Subcutaneous adipose tissue (tissue), 4 donors: ENCODE results near the gene AUTS2. TPM values are rescaled to one million over a fixed set of nuclear protein-coding genes. Genes with fewer than 3 reads are reported as not detected.

Experiments
- total RNA-seq, 4 donors: library from RNA; depleted of rRNA; stranded (reverse); fragments of >200 nt; gene quantifications; one replicate each; pipeline ENCODE4 v1.1.0, GENCODE V29; 2016
- TF ChIP-seq, protein P1 (sequence below): fragments of 450-650 bp; IDR thresholded peaks from one replicate; pipeline ENCODE4 v1.5.1; 2016; ENCODE audit warnings: low read depth, mild to moderate bottlenecking, control low read depth, antibody characterized with exemption, moderate library complexity

AUTS2 gene
- total RNA-seq, 4 donors from 2014 or later = 22.4 to 46.9 (median 27.4) TPM

DNA sequence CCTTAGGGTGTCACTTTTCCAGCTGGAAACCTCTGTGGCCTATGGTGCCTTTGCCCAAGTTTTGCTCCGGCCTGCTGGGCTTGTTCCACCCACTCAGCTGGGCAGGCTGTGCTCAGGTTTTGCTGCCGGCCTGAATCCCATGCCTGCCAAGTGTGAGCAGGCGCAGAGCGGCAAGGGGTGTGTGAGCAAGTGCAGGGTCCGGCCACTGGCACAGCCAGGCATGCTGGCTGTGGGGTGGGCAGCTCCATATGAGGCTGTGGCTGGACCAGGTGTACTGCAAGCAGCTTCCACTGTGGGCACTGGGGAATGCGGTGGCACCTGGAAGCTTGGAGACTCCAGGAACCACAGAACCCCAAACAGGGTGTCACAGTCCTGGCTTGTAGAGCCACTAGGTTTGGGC is 92.1 kb downstream of the AUTS2 start:
- TF ChIP-seq, protein P1, sequence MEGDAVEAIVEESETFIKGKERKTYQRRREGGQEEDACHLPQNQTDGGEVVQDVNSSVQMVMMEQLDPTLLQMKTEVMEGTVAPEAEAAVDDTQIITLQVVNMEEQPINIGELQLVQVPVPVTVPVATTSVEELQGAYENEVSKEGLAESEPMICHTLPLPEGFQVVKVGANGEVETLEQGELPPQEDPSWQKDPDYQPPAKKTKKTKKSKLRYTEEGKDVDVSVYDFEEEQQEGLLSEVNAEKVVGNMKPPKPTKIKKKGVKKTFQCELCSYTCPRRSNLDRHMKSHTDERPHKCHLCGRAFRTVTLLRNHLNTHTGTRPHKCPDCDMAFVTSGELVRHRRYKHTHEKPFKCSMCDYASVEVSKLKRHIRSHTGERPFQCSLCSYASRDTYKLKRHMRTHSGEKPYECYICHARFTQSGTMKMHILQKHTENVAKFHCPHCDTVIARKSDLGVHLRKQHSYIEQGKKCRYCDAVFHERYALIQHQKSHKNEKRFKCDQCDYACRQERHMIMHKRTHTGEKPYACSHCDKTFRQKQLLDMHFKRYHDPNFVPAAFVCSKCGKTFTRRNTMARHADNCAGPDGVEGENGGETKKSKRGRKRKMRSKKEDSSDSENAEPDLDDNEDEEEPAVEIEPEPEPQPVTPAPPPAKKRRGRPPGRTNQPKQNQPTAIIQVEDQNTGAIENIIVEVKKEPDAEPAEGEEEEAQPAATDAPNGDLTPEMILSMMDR = no peak

DNA sequence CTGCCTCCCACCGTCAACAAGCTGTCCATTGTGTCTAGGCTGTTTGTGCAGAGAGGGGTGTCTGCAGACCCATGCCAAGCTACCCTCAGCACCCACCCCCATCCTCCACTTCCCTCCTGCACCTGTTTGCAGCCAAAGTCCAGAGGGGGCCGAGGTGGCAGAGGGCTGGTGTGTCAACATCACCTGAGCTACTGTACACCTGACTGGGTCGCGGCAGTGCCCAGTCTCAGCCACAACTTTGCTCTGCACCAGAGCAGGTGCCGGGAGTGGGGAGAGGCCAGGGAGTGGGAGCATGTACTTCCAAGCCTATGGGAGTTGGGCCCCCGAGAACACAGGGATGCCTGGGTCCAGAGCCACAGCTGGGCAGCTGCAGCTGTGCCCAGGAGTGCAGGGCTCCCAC is 93.1 kb downstream of the AUTS2 start:
- TF ChIP-seq, protein P1 = no peak

DNA sequence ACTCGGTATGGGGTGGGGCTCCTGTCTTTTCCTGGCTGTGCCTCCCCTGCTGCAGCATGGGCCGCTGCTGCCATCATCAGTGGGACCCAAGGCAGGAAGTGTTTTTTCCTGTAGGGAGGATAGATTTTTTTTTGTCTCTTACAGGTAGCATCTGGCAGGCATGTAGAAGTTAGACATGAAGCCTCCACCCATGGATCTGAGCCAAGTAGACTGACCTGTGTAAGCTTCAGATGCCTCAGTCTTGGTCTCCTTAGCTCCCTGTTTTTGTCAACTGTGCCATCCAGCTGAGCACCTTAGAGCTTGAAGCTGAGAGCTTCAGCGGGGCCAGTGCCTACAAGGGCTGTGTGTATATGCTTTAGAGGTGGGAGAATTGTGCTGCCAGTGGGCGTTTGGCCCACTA is 93.5 kb downstream of the AUTS2 start:
- TF ChIP-seq, protein P1 = no peak

DNA sequence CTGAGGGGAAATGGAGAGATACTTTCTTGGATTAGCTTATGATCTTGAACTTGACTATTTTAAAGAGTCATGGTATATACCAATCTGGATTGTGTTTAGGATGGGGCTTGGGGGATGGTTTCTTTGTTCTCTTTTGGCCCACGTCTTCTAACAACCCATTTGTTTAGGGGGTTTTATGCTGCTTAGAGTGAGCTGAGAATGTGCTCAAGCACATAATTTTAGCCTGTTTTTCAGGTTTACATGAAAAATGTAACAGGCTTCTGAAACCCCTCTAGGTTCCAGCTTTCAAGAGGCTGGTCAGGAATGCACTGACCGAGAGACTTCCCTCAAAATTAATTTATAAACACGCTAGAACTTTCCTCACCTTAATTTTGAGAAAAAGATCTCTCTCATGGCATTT is 94.3 kb downstream of the AUTS2 start:
- TF ChIP-seq, protein P1 = no peak

DNA sequence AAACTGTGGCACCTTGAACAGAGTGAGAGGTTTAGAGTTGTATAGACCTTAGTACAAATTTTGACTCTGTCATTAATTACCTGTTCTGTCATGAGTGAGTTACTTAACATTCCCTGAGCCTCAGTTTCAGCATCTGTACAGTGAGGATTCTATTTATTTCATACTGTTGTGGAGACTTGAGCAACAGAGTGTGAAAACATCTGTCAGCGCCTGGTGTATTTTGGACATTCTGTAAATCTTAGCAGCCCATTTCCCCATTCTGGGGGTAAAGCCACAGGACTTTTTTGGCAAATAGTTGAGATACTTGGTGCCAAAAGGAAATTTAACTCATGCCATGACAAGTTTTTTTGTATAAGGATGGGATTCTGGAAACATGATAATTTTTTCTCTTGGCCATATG is 94.8 kb downstream of the AUTS2 start:
- TF ChIP-seq, protein P1 = no peak

DNA sequence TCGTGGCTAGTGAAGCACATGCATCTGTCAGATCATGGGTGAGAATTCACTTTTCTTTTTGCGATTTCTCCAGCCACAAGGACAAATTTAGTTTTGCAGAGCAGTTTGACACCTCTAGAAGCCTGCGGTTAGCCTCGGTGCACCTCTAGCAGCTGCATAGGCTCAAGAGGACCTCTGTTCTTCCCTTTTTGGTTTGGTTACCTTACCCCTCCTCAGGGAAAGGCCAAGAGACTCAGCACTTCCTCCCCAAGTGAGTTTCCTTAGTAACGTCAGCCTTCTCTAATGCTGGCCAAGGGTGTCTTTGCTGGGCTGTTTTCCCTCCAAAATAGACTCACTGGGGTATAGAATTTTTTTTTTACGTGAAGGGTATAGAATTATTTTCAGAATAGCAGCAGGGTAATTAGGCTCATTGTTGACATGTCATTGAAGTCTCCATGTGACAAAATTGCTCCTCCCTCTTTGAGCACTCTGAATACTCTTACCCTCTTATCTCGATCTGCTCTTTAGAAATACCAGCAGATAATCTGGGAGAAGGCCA is 97.8 kb downstream of the AUTS2 start:
- TF ChIP-seq, protein P1 = no peak

DNA sequence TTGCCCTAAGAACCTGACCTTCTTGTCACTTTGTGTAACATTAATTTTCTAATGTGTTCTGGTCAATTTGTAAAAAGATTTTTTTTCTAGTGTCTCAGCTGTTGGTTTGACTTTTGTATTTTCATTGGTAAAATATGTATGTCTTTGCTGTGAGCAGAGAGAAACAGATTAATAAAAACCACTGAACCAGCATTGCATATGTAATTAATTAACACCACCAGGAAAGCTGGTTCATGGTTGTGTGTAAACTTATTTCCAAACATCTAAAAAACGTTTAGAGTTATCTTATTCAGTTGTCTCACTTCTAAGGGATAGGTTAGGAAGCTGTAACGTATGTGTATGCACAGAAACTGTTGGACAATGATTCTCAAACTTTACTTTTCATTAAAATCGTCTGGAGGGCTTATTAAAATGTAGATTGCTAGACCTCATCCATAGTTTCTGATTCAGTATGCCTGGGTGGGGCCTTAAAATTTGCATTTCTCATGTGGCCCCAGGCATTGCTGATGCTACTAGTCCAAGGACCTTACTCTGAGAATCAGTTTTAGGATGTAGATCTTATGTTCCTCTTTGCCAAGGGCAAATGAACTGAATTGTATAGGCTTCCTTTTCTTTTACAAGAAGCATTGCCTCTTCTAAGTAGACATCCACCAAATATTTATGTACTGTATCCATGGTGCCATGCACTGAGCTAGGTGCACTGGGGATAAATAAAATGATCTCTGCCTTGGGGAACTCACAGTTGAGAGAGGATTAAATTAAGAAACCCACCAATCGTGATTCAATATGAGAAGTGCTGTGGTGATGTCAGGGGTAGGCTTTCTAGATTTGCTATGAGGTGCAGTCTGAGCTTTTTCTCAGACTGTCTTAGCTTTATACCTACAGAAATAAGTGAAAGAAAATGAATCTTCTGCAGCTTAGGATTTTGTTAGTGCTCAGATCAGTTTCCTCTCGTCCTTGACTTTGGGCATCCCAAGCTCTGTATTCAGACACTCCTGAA is 98.7 kb downstream of the AUTS2 start:
- TF ChIP-seq, protein P1 = no peak
